Endodermal cell (in vitro differentiated cells): ENCODE measurements around the gene GALNT17. TPM values are rescaled to one million over a fixed set of nuclear protein-coding genes. Genes with fewer than 3 reads are reported as not detected.
A peak's percentile ranks its signal among the peaks of the same experiment; 100 is the strongest.

ENCODE experiments used
- DNase-seq: peaks from one replicate; pipeline ENCODE4 v3.0.0-alpha.2; 2017
- H3K27ac ChIP-seq: 2 replicates; pipeline ENCODE4 v1.5.1; 2013; ENCODE audit warnings: mild to moderate bottlenecking, low read depth, low read length, moderate library complexity
- H3K27me3 ChIP-seq: 2 replicates; pipeline ENCODE4 v1.6.1; 2013; ENCODE audit warnings: mild to moderate bottlenecking, low read length, moderate library complexity; ENCODE audit not compliant: insufficient read depth, control insufficient read depth, poor library complexity, severe bottlenecking
- H3K36me3 ChIP-seq: 2 replicates; pipeline ENCODE4 v1.7.0; 2013; ENCODE audit warnings: mild to moderate bottlenecking, low read length, moderate library complexity; ENCODE audit not compliant: control insufficient read depth, insufficient read depth
- H3K4me1 ChIP-seq: one replicate; pipeline ENCODE4 v1.7.0; 2013; ENCODE audit warnings: low read length; ENCODE audit not compliant: control insufficient read depth, insufficient read depth
- H3K4me3 ChIP-seq: 2 replicates; pipeline ENCODE4 v1.5.1; 2013; ENCODE audit warnings: mild to moderate bottlenecking, low read length, moderate library complexity
- H3K9ac ChIP-seq: 2 replicates; pipeline ENCODE4 v1.6.1; 2013; ENCODE audit warnings: mild to moderate bottlenecking, low read length, moderate library complexity; ENCODE audit not compliant: poor library complexity, severe bottlenecking; ENCODE audit errors: extremely low read depth
- H3K9me3 ChIP-seq: 2 replicates; pipeline ENCODE4 v1.6.1; 2013; ENCODE audit warnings: mild to moderate bottlenecking, low read length, moderate library complexity; ENCODE audit not compliant: control insufficient read depth
- H3K27ac Mint-ChIP-seq: 2 replicates; pipeline ENCODE4 v1.8.0; 2020; ENCODE audit warnings: mixed read lengths
- H3K27me3 Mint-ChIP-seq: 2 replicates; pipeline ENCODE4 v1.8.0; 2021; ENCODE audit warnings: mild to moderate bottlenecking, mixed read lengths; ENCODE audit not compliant: insufficient read depth
- H3K36me3 Mint-ChIP-seq: 2 replicates; pipeline ENCODE4 v1.8.0; 2020; ENCODE audit warnings: low read depth, mixed read lengths
- H3K4me1 Mint-ChIP-seq: 2 replicates; pipeline ENCODE4 v1.8.0; 2020; ENCODE audit warnings: mixed read lengths
- H3K4me3 Mint-ChIP-seq: 2 replicates; pipeline ENCODE4 v1.8.0; 2020; ENCODE audit warnings: mild to moderate bottlenecking, moderate library complexity, mixed read lengths
- H3K9me3 Mint-ChIP-seq: 2 replicates; pipeline ENCODE4 v1.8.0; 2020; ENCODE audit warnings: mild to moderate bottlenecking, mixed read lengths
- CTCF ChIP-seq: fragments of 200-600 bp; sonication (generic); conservative IDR thresholded peaks from 2 replicates; pipeline ENCODE4 v1.5.0; 2021; ENCODE audit warnings: antibody characterized with exemption, mild to moderate bottlenecking
- WGBS, 2 experiments: methylation state at CpG; one replicate each; pipeline versions ENCODE4 v1.1.5 to v1.1.7; 2013; ENCODE audit warnings: missing lambda C conversion rate in 2 of 2, mixed read lengths in 1 of 2; ENCODE audit not compliant: insufficient coverage in 1 of 2, insufficient read length in 1 of 2; 5-methylcytosine and 5-hydroxymethylcytosine counted together
- total RNA-seq, 2 donors: library from RNA; stranded (reverse); fragmentation: NEBNext Ultra II Directional in 1 of 2; extraction: Animal tissue kit (Norgen Biotek cat#: 25700) in 1 of 2; gene quantifications; 2 replicates in 1 of 2; 3 replicates in 1 of 2; pipeline ENCODE4 v1.2.1, GENCODE V29; 2021

GALNT17 gene
- total RNA-seq, 2 donors from 2014 or later: 60.4 to 61.3 TPM

GRCh38 chr7:71308096-71308495 lies 176.2 kb downstream of the GALNT17 start:
- no peak for TF ChIP-seq CTCF
- Histone ChIP-seq H3K36me3 (peaks cover 39% of the 10 kb centered on the region), H3K27ac (peak overlapping the region; percentile 91), H3K27me3 (no peaks in the 10 kb centered on the region), H3K9ac (no peak overlapping the region), H3K9me3 (peaks cover 17% of the 10 kb centered on the region), H3K4me1 (no peaks in the 10 kb centered on the region), H3K4me3 (no peak overlapping the region)
- Mint-ChIP-seq H3K9me3 (peaks cover 13% of the 10 kb centered on the region), H3K4me3 (no peak overlapping the region), H3K27me3 (no peaks in the 10 kb centered on the region), H3K27ac (peak overlapping the region; percentile 24), H3K4me1 (peaks cover 18% of the 10 kb centered on the region), H3K36me3 (peaks cover 42% of the 10 kb centered on the region)
- DNase-seq: peak; percentile 36
- WGBS, 2 experiments: 72 to 77% methylated on average over 3 to 6 of the region's 6 CpGs

GRCh38 chr7:71311576-71311975 lies 179.6 kb downstream of the GALNT17 start:
- peaks cover 69% of the 10 kb centered on the region for H3K36me3 Mint-ChIP-seq
- Histone ChIP-seq H3K9ac (no peak overlapping the region), H3K9me3 (peaks cover 34% of the 10 kb centered on the region), H3K4me1 (no peaks in the 10 kb centered on the region), H3K27ac (no peak overlapping the region), H3K36me3 (peaks cover 58% of the 10 kb centered on the region), H3K4me3 (no peak overlapping the region), H3K27me3 (no peaks in the 10 kb centered on the region)
- H3K4me1 Mint-ChIP-seq: peaks cover 15% of the 10 kb centered on the region
- TF ChIP-seq CTCF: no peak
- peaks cover 27% of the 10 kb centered on the region for H3K9me3 Mint-ChIP-seq
- H3K27ac Mint-ChIP-seq: no peak overlapping the region
- no peaks in the 10 kb centered on the region for H3K27me3 Mint-ChIP-seq
- no peak for DNase-seq
- WGBS, 2 experiments: 65 to 74% methylated on average over 2 of the region's 2 CpGs
- no peak overlapping the region for H3K4me3 Mint-ChIP-seq

- WGBS, 2 experiments: 75 to 98% methylated on average over 1 to 3 of the region's 3 CpGs
- Mint-ChIP-seq H3K27me3 (no peaks in the 10 kb centered on the region), H3K9me3 (peaks cover 27% of the 10 kb centered on the region), H3K4me3 (no peak overlapping the region), H3K27ac (peak overlapping the region; percentile 8), H3K36me3 (peaks cover 64% of the 10 kb centered on the region), H3K4me1 (peaks cover 12% of the 10 kb centered on the region)
- peaks cover 6% of the 10 kb centered on the region for H3K4me1 ChIP-seq
- no peaks in the 10 kb centered on the region for H3K27me3 ChIP-seq
- H3K27ac ChIP-seq: peak overlapping the region; percentile 68
- DNase-seq: peak; percentile 7
- TF ChIP-seq CTCF: no peak
- H3K36me3 ChIP-seq: peaks cover 58% of the 10 kb centered on the region
- no peak overlapping the region for H3K9ac ChIP-seq
- H3K4me3 ChIP-seq: no peak overlapping the region
- H3K9me3 ChIP-seq: peaks cover 34% of the 10 kb centered on the region
These were observed 181.0 kb downstream of the GALNT17 start for GRCh38 chr7:71312755-71313490.
